ENCODE measurements around the gene ARRB1. TPM values are rescaled to one million over a fixed set of nuclear protein-coding genes. Genes with fewer than 3 reads are reported as not detected.

Gene ARRB1
- total and polyA plus RNA-seq, 4 donors: 3.3 to 21.2 (median 12.5) TPM

- Histone ChIP-seq H3K4me1 (ENCODE audit: control insufficient read depth in 4 of 4, insufficient read depth in 4 of 4, low read length in 3 of 4) (peaks cover 19 to 83% (median 48%) of the 10 kb centered on the region in 4 donors), H3K27me3 (ENCODE audit: control insufficient read depth in 4 of 4, insufficient read depth in 4 of 4, low read length in 3 of 4) (no peaks in the 10 kb centered on the region), H3K9me3 (ENCODE audit: control insufficient read depth in 4 of 4, low read length in 3 of 4) (no peaks in the 10 kb centered on the region), H3K4me3 (ENCODE audit: low read depth in 1 of 3, low read length in 3 of 3) (no peak overlapping the region), H3K36me3 (ENCODE audit: control insufficient read depth in 4 of 4, insufficient read depth in 3 of 4, low read depth in 1 of 4, low read length in 3 of 4) (no peaks in the 10 kb centered on the region), H3K9ac (ENCODE audit: low read depth in 1 of 2, low read length in 2 of 2) (no peak overlapping the region), H3K27ac (ENCODE audit: low read depth in 1 of 2, low read length in 2 of 2) (peak overlapping the region; percentile 53 to 68)
- TF ChIP-seq FOXA1 (IDR thresholded peaks at IDR 0.05): no peak
- no peak for TF ChIP-seq JUND (IDR thresholded peaks at IDR 0.05)
- TF ChIP-seq GABPA (IDR thresholded peaks at IDR 0.05 in 1 of 2, conservative IDR thresholded peaks at IDR 0.05 in 1 of 2): no peak
- peak; percentile 69 for TF ChIP-seq NR2F2 (IDR thresholded peaks at IDR 0.05)
- TF ChIP-seq RXRA (IDR thresholded peaks at IDR 0.05): peak in 1 of 2 donors; percentile 7
- 59% methylated on average over 14 of the region's 14 CpGs for WGBS
- no peak for DNase-seq (ENCODE audit: low spot score)
Measured at GRCh38 chr11:75339685-75340409, 11.6 kb downstream of the ARRB1 start.

GRCh38 chr11:75338516-75339208, 12.8 kb downstream of the ARRB1 start:
- DNase-seq (ENCODE audit: low spot score): no peak
- H3K9me3 ChIP-seq (ENCODE audit: control insufficient read depth in 4 of 4, low read length in 3 of 4): no peaks in the 10 kb centered on the region
- no peaks in the 10 kb centered on the region for H3K36me3 ChIP-seq (ENCODE audit: control insufficient read depth in 4 of 4, insufficient read depth in 3 of 4, low read depth in 1 of 4, low read length in 3 of 4)
- peak overlapping the region; percentile 10 to 68 for H3K27ac ChIP-seq (ENCODE audit: low read depth in 1 of 2, low read length in 2 of 2)
- no peaks in the 10 kb centered on the region for H3K27me3 ChIP-seq (ENCODE audit: control insufficient read depth in 4 of 4, insufficient read depth in 4 of 4, low read length in 3 of 4)
- no peak overlapping the region for H3K9ac ChIP-seq (ENCODE audit: low read depth in 1 of 2, low read length in 2 of 2)
- peaks cover 16 to 75% (median 40%) of the 10 kb centered on the region in 4 donors for H3K4me1 ChIP-seq (ENCODE audit: control insufficient read depth in 4 of 4, insufficient read depth in 4 of 4, low read length in 3 of 4)
- 73% methylated on average over 8 of the region's 8 CpGs for WGBS
- H3K4me3 ChIP-seq (ENCODE audit: low read depth in 1 of 3, low read length in 3 of 3): no peak overlapping the region
- no peak for TF ChIP-seq YY1 (IDR thresholded peaks at IDR 0.05)
- TF ChIP-seq EGR1 (IDR thresholded peaks at IDR 0.05; ENCODE audit: low read depth in 2 of 2): no peak
- TF ChIP-seq REST (IDR thresholded peaks at IDR 0.05): no peak
- no peak for TF ChIP-seq ZBTB33 (IDR thresholded peaks at IDR 0.05)
- TF ChIP-seq HNF4A (conservative IDR thresholded peaks at IDR 0.05): no peak
- no peak for TF ChIP-seq RAD21 (IDR thresholded peaks at IDR 0.05)
- TF ChIP-seq HNF4G (IDR thresholded peaks at IDR 0.05): no peak
- no peak for TF ChIP-seq NR2F2 (IDR thresholded peaks at IDR 0.05)
- TF ChIP-seq CTCF (IDR thresholded peaks at IDR 0.05; ENCODE audit: low read depth, low read length, missing input control): no peak
- TF ChIP-seq TAF1 (conservative IDR thresholded peaks at IDR 0.05): no peak
- TF ChIP-seq ATF3 (IDR thresholded peaks at IDR 0.05): no peak
- no peak for TF ChIP-seq SP1 (IDR thresholded peaks at IDR 0.05)
- no peak for TF ChIP-seq FOXA1 (IDR thresholded peaks at IDR 0.05)
- TF ChIP-seq RXRA (IDR thresholded peaks at IDR 0.05): no peak
- TF ChIP-seq JUND (IDR thresholded peaks at IDR 0.05): no peak
- TF ChIP-seq MAX (IDR thresholded peaks at IDR 0.05): no peak
- TF ChIP-seq GABPA (IDR thresholded peaks at IDR 0.05 in 1 of 2, conservative IDR thresholded peaks at IDR 0.05 in 1 of 2): no peak
- no peak for TF ChIP-seq FOXA2 (IDR thresholded peaks at IDR 0.05)
